GM21526 (cell line): ENCODE data around the gene DYNLRB1.

Source experiments
- ATAC-seq: cut with Tn5 transposase; IDR thresholded peaks from one replicate; pipeline ENCODE4 v1.9.1; 2021; ENCODE audit warnings: moderate library complexity; ENCODE audit not compliant: unreplicated experiment, low FRiP score

The DYNLRB1 gene

DNA sequence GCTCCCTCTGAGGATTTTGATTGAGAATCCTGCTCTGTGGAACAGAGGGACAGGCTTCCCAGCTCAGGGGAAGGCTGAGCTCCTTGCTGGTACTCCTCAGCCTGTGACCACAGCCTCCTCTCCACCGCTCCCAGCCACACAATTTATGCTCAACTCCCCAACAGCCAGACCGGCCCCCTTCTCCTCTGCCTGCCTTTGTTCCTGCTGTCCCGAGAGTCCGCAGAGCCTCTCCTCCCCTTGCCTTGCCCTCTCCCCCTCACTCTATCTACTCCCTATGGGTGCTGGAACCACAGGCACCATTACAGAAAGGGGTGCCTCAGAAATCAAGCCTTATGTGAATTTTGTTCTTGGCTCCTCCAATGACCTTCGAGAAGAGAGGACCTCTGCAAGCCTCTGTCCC is 58.2 kb downstream of the DYNLRB1 start:
- no peak for ATAC-seq

DNA sequence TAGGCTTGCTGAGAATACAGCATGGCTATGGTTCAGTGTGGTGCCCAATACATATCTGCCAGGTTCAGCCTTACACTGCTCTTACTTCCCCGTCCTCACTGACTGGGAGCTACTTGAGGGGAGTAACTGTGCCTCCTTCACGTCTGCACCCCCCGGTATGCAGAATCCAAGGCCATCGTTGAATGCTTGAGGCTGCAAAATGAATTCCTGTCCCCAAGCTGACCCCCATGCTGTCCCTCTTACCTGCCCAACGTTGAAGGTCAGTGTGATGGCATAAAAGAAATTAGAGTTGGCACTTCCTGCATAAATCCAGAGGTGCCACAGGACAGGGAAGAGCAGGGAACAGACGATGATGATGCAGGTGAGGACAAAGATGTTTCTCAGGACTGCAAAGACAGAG is 58.6 kb downstream of the DYNLRB1 start:
- ATAC-seq, result no peak

DNA sequence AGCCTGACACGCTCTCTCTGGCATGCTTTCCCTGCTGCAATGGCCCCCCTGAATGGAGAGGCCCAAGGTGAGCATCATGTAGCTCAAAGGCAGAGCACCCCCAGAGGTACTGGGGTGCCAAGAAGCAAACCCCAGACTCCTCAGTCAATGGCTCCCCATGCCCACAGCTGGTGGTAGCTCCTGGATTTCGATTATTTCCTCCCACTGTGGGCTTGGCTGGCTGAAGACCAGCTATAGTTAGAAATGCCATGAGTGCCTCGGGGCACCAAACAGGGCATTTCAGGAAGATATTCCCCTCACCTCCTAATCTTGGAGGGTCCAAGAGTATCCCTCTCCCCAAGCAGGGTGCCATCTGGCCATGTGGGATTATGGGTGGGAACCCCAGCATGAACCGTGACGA is 59.0 kb downstream of the DYNLRB1 start:
- ATAC-seq, result no peak

DNA sequence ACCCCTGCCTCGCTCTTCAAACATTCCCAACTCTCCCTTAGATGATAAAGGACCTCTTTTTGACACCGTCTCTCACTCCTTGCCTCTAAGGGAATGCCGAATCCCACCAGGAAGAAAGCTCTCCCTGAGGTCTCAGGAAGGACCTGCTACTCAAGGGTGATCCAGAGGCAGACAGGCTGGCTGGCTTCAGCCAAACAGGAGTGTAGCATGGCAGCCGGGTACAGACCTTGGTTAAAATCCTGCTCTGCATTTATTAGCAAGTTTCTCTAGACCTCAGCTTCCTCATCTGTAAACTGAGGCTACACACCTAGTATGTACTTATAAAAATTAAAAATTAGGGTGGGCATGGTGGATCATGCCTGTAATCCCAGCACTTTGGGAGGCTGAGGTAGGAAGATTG is 59.5 kb downstream of the DYNLRB1 start:
- ATAC-seq, result no peak

DNA sequence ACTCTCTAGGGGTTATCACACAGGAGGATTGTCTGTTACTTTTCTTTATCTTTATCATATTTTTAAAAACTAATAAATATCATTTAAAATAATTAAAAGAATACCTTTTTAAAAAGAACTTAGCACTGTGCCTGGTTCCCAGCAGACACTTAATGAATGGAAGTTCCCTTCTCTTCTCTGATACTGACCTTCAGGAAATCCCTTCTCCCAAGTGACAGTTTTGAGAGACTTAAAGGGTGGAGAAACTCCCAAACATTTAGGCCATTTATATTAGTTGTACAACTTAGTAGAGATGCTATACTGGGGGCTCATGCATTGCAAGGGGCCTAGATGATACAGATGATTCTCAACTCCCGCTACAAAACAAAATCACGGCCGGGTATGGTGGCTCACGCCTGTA is 60.8 kb downstream of the DYNLRB1 start:
- ATAC-seq, result no peak

DNA sequence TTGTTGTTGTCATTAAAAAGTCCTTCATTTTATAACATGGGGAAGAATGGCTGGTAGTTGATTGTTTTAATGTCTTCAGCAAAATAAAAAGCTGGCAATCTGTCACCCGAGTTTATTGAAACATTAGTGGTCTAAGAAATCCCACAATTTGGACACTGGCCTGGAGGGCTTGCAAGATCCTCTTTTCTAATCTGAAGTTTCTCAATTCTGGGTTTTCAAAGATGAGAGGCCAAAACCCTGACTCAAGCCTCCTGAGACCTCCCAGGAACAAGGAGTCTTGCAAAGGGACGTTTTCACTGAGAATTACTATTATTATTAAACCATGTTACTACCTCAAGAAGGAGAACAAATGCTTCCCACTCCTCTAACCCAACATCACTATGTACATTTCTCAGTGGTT is 61.8 kb downstream of the DYNLRB1 start:
- no peak for ATAC-seq

DNA sequence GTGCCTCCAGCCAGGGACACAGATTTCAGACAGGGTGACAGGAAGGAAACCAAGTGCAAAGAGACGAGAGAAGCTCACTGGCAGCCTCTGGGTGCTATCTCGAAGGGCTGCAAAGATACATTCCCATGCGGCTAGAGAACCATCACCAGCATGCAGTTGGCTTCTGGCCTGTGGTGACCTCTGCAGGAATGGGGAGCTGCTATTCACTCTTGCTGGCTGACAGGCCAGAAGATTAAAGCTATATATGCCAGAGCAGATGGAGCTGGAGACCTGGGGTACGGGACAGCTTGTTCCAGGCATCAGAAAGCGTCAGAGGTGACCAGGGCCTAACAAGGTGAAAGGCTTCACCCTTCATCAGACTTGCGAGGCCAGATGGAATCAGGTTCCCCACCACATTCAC is 62.3 kb downstream of the DYNLRB1 start:
- no peak for ATAC-seq

DNA sequence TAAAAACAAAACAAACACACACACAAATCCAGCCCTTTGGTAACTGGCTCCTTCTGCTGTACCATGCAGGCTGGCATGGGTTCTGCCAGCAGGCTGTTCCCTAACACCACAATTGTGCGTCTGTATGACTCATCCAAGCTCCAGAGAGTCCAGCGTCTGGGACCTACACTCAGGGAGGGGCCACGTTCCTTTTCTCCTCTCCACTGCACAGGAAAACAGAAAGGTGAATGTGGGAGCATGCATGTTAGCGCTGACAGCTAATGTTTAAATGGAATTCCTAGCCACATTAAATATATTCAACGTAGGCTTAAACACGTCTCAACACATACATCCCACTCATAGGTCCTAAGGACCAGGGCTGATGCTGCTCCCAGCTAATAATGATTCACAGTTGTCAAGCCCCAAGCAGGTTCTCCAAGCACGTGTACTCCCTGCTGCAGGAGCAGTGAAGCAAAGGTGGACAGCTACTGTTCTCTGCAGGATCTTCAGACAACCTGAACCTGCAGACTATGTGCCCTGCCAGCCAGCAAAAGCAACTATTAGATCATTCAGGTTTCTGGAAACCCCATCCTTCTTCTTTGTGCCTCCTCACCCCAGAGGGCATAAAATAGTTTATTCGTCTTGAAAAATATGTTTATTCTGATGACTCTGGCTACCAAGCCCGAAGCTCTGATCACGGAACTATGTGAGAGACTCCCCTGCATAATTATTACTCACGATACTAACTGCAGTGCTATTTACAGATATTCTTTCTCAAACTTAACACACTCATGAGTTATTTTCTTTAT is 63.2 kb downstream of the DYNLRB1 start:
- ATAC-seq, result no peak

DNA sequence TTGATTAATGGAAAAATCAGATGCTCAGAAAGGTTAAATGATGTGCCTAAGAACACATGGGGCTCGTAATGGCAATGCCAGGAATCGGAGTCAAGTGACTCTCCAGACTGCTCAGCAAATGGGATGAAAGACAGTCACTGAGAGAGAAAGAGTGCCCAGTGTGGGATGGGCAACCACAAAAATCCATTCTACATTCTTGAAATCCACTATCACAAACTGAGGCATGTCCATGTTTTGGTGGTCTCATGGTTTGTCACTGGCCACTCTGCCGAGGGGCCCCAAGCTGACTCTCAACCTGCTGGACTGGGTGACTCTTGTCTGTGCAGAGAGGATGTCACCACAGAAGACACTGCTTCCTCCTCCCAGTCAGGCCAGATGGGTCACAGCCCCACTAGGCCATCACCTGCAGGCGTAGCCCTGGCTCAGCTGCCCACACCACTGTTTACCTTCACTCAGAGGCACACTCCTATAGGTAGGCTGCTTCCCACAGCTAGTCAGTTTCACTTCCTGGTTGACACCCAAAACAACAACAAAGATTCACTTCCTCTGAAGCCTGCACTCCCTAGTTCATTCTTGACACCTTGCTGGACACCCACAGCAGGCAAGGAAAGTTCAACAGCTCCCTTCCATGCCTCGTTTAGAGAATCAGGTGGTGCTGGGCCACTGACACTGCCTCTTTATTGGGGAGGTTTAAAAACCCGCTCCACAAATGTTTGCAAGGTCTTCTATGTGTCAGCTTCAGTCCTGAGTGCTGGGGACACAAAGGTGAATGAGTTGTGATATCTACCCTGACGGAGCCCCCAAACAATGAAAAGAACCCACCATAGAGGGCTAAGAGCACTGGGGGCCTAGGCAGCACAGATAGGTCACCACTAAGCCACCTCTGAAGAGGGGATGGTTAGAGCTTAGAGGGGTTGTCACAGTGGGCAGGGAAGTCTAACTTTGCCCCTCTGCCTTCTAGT is 64.0 kb downstream of the DYNLRB1 start:
- ATAC-seq, result no peak

DNA sequence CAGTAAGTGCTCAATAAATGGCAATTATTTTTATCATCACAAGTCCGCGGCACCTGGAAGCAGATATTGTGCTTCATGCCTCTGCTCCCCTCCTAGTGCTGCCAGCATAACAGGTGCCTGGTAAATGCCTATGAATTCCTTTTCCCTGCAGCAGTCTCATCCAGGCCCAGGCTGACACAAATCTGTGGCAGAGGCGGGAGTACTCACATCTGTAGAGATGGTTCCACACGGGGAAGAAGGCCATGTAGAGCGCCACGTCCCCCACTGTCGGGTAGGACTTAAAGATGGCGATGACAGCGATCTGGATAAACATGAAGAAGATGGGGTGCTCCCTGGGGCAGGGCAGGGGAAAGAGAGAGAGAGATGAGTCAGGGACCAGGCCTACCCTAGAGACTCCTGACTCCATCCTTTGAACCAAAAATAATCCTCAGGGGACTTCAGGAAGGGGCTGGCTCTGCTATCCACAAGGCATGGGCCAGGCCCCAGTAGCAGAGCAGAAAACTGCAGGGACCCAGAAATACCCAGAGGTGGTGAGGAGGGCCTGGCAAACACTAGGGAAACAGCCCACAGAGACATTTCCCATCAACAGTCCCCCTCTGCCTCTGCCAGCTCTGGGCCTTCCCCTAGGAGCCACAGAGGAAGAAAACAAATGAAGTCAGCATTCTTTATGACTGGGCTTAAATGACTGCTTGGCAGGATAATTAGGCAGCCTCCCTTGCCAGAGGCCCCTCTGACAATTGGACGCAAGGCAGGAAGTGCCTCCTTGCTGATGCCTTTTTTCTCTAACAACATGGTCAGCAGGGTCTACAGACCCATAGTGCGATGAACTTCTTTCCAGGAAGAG is 65.3 kb downstream of the DYNLRB1 start:
- no peak for ATAC-seq

DNA sequence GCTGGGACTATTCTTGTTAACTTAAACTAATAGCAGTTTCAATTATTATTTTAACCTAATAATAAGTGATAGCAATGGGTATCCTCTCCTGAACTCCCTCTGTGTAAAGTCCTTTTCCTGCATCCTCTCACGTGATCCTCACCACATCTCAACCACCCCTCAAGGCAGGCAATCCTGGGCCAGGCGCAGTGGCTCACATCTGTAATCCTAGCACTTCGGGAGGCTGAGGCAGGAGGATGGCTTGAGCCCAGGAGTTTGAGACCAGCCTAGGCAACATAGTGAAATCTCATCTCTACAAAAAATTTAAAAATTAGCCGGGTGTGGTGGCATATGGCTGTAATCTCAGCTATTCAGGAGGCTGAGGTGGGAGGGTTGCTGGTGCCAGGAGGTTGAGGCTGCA is 66.0 kb downstream of the DYNLRB1 start:
- ATAC-seq, result no peak

DNA sequence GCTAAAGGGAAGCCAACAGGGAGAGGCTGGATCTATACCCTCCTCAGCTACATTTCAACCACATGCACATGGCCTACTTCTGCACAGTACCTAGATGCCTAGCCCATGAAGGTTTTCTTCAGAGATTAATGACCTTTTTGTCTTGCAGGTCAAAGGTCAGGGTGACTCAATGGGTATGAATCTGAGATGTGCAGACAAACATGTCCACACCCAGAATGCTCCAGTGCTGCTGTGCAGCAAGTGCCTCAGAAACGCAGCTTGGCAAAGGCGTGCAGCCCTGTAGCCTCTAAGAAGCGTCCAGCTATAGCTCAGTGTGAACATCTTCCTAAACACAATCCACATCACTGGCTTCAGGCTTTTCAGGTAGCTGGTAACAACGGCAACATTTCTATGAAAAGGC is 66.7 kb downstream of the DYNLRB1 start:
- no peak for ATAC-seq

DNA sequence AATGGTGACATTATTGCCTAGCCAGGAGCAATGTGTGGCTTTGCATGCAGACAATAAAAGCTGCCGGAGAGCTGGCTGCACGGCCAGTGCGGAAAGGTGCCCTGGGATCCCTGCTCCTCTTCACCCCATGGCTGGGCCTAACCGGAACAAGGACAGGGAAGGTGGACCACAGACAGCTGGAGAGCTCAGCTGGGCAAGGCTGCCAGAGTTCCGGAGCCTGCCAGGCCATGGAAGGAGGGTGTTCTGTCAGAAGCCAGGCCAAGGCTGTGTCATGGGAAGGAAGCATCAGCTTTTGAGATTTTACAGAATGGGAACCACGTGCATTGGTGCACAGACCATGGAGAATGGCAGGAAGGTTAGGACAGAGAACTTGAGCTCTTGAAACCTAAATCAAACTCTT is 67.3 kb downstream of the DYNLRB1 start:
- no peak for ATAC-seq

DNA sequence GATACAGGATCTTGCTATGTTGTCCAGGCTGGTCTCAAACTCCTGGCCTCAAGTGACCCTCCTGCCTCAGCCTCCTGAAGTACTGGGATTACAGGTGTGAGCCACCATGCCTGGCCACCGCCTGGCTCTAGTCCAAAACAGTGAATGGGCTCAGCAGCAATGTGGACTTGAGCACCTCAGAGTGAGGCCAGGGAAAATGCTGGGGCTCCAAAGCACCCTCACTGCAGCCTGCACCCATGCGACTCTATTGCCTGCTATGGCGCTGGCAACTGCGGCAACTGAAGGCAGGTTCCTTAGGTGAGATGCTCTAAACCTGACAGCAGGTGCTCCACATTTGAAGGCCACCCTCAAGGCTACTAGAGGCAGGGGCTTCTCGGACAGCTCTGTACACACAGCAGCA is 68.8 kb downstream of the DYNLRB1 start:
- ATAC-seq, result no peak

DNA sequence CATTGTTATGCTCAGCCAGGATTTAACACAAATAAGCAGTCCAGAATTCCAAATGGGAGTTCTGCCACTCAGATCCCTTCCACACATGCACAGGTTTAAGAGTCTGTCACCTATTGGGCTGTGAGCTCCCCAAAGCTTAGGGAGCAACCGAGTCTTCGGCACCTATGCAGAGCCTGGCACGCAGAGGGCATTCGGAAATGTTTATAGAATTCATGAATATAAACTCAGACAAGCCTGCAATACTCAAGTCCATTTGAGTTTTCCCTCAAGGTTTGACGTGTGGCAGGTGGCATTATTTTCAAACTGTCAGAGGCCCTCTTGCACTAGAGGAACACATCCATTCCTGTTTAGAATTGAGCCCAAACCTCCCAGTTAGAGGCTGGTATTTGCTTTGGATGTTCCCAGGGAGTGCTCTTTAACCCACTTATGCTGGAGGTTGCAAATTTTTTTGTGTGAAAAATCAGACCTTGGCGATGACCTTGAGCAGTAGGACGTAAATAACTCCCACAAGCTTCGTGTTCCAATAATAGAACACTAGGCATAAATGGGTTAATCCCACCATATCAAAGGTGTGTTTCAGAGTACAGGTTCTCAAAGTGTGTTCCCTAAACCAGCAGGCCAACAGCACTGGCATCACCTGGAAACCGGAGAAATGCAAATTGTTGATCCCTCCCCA is 70.4 kb downstream of the DYNLRB1 start:
- no peak for ATAC-seq
